ENCODE measurements around the gene ANKMY1. TPM values are rescaled to one million over a fixed set of nuclear protein-coding genes. Genes with fewer than 3 reads are reported as not detected.

Gene ANKMY1
- total and polyA plus RNA-seq, 3 donors from 2014 or later: 57.3 to 92.5 (median 75.7) TPM

DNA sequence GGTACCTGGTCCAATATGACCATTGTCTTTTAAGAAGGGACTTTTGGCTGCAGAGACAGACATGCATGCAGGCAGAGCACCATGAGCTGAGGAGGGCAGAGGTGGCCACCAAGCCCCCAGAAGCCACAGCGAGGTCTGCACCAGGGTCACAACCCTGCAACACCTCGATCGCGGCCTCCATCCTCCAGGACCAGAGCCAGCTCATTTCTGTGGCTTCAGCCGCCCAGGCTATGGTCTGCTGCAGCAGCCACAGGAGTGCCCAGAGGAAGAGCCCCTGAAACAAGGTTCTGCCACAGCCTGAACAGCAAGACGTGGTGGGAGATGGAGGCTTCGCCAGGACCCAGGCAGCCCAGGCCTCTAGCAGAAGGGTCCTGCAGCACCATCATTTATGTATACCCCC, 53.9 kb downstream of the ANKMY1 start:
- TF ChIP-seq POLR2A (IDR thresholded peaks at IDR 0.05) (no peak), CTCF (IDR thresholded peaks at IDR 0.05) (no peak)
- no peak overlapping the region for H3K4me3 ChIP-seq
- 97% methylated on average over 6 to 7 of the region's 7 CpGs for WGBS, 2 donors
- no peaks in the 10 kb centered on the region for H3K9me3 ChIP-seq
- no peak for DNase-seq
- no peaks in the 10 kb centered on the region for H3K36me3 ChIP-seq (ENCODE audit: low read depth, missing control alignments)
- H3K4me1 ChIP-seq: no peaks in the 10 kb centered on the region
- H3K27ac ChIP-seq: no peak overlapping the region
- H3K27me3 ChIP-seq: no peaks in the 10 kb centered on the region
- intact Hi-C loops (cut with DNase I; ENCODE audit: low total_unique reads): no loop called here

GRCh38 chr2:240503375-240503774, 54.4 kb downstream of the ANKMY1 start:
- Histone ChIP-seq H3K27ac (no peak overlapping the region), H3K4me1 (no peaks in the 10 kb centered on the region), H3K27me3 (no peaks in the 10 kb centered on the region), H3K36me3 (ENCODE audit: low read depth, missing control alignments) (no peaks in the 10 kb centered on the region), H3K4me3 (no peak overlapping the region), H3K9me3 (no peaks in the 10 kb centered on the region)
- no peak for DNase-seq
- intact Hi-C loops (cut with DNase I; ENCODE audit: low total_unique reads): no loop called here
- 95 to 98% methylated on average over 4 to 9 of the region's 9 CpGs for WGBS, 2 donors
- TF ChIP-seq CTCF (IDR thresholded peaks at IDR 0.05) (no peak), POLR2A (IDR thresholded peaks at IDR 0.05) (no peak)

DNA sequence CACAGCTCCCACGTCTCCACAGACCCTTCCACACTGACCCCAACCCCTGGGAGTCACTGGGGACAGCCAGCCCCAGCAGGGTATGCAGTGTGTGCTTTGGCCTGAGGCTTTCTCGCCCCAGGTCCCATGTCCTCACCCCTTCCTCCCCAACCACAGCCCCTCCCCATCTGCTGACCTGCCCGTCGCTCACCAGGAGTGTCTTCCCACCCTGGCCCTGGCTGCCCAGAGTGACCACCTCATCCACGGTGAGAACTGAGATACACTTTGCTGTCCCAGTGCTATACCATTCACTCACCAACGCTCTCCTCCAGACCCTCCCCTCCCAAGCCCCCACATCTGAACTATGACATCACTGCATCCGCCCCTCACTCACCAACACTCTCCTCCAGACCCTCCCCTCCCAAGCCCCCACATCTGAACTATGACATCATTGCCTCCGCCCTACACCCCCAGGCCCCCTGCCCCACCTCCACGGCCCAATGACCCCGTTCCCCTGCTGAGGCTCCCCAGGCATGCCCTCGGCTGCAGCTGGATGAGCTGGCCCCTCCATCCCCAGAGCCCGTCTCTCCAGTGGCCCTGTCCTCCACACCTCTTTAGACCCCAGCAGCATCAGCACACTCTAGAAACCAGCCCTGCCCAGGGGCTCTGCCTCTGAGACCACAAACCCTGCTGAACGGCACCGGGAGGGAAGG, 55.2 kb downstream of the ANKMY1 start:
- TF ChIP-seq CTCF (IDR thresholded peaks at IDR 0.05) (no peak), POLR2A (IDR thresholded peaks at IDR 0.05) (no peak)
- Histone ChIP-seq H3K27ac (no peak overlapping the region), H3K9me3 (no peaks in the 10 kb centered on the region), H3K4me3 (no peak overlapping the region), H3K27me3 (no peaks in the 10 kb centered on the region), H3K4me1 (no peaks in the 10 kb centered on the region), H3K36me3 (ENCODE audit: low read depth, missing control alignments) (no peaks in the 10 kb centered on the region)
- WGBS, 2 donors: 88% methylated on average over 13 to 14 of the region's 14 CpGs
- intact Hi-C loops (cut with DNase I; ENCODE audit: low total_unique reads): no loop called here
- DNase-seq: no peak

- H3K4me1 ChIP-seq: no peaks in the 10 kb centered on the region
- DNase-seq: no peak
- TF ChIP-seq CTCF (IDR thresholded peaks at IDR 0.05): no peak
- H3K27ac ChIP-seq: no peak overlapping the region
- no peaks in the 10 kb centered on the region for H3K36me3 ChIP-seq (ENCODE audit: low read depth, missing control alignments)
- intact Hi-C loops (cut with DNase I; ENCODE audit: low total_unique reads): no loop called here
- no peak overlapping the region for H3K4me3 ChIP-seq
- WGBS, 2 donors: 95 to 98% methylated on average over 4 to 5 of the region's 5 CpGs
- no peaks in the 10 kb centered on the region for H3K9me3 ChIP-seq
- H3K27me3 ChIP-seq: no peaks in the 10 kb centered on the region
Measured at GRCh38 chr2:240502059-240502429, 55.7 kb downstream of the ANKMY1 start.

DNA sequence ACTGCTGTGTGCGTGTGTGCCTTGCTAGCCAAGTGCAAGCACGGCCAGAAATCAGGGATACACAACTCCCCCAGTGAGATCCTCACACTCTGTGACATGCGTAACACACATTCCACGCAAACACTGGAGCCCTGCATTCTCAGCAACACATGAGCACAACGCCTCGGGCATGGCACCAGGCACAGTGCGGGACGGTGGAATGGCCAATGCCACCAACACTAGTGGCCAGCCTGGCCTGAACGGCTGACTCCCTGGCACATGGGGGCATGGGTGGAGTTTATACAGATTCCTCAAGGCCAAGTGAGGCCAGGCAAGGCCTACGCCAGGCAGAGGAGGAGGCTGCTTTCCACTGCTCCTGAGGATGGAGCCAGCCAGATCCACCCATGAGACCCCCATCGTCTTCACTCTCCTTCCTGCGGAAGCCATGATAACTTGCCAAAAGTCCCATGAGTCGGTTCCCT, 56.2 kb downstream of the ANKMY1 start:
- Histone ChIP-seq H3K9me3 (no peaks in the 10 kb centered on the region), H3K27me3 (no peaks in the 10 kb centered on the region), H3K4me1 (no peaks in the 10 kb centered on the region), H3K36me3 (ENCODE audit: low read depth, missing control alignments) (no peaks in the 10 kb centered on the region), H3K27ac (no peak overlapping the region), H3K4me3 (no peak overlapping the region)
- DNase-seq: no peak
- TF ChIP-seq POLR2A (IDR thresholded peaks at IDR 0.05) (no peak), CTCF (IDR thresholded peaks at IDR 0.05) (no peak)
- intact Hi-C loops (cut with DNase I; ENCODE audit: low total_unique reads): no loop called here
- WGBS, 2 donors: 94 to 95% methylated on average over 6 to 13 of the region's 13 CpGs

All from testis (tissue), 3 donors.